Natural killer cell (primary cell): ENCODE data around the gene NR2F6. TPM values are rescaled to one million over a fixed set of nuclear protein-coding genes. Genes with fewer than 3 reads are reported as not detected.

Source experiments
- ATAC-seq, 3 donors: fragments of 150-1000 bp in 2 of 3; fragments of 200-7000 bp in 1 of 3; cut with Tn5 transposase; 1 replicate in 1 of 3; 2 replicates in 2 of 3; pipeline ENCODE4 v1.10.0; 2021; ENCODE audit warnings: mild to moderate bottlenecking in 2 of 3, moderate library complexity in 2 of 3
- DNase-seq, 2 donors: peaks; one replicate each; pipeline versions ENCODE4 v3.0.0 to v3.0.0-alpha.2; 2013 to 2021; ENCODE audit warnings: mixed read lengths in 1 of 2
- H3K27ac ChIP-seq: one replicate; pipeline ENCODE4 v1.5.1; 2013; ENCODE audit warnings: mild to moderate bottlenecking, low read length
- H3K27me3 ChIP-seq: one replicate; pipeline ENCODE4 v1.6.1; 2013; ENCODE audit warnings: low read length; ENCODE audit not compliant: control insufficient read depth, insufficient read depth
- H3K36me3 ChIP-seq: one replicate; pipeline ENCODE4 v1.6.1; 2013; ENCODE audit warnings: low read length; ENCODE audit not compliant: control insufficient read depth, insufficient read depth
- H3K4me1 ChIP-seq: one replicate; pipeline ENCODE4 v1.6.1; 2013; ENCODE audit warnings: low read length; ENCODE audit not compliant: control insufficient read depth, insufficient read depth
- H3K4me3 ChIP-seq: one replicate; pipeline ENCODE4 v1.5.1; 2013; ENCODE audit warnings: low read length
- H3K9me3 ChIP-seq: one replicate; pipeline ENCODE4 v1.6.1; 2013; ENCODE audit warnings: low read length; ENCODE audit not compliant: control insufficient read depth, insufficient read depth
- H3K27ac Mint-ChIP-seq, 2 donors: one replicate each; pipeline ENCODE4 v1.8.0; 2022; ENCODE audit warnings: mild to moderate bottlenecking in 2 of 2, mixed read lengths in 2 of 2, moderate library complexity in 1 of 2
- H3K27me3 Mint-ChIP-seq, 2 donors: one replicate each; pipeline ENCODE4 v1.8.0; 2022; ENCODE audit warnings: low read depth in 2 of 2, mixed read lengths in 2 of 2
- H3K36me3 Mint-ChIP-seq: one replicate; pipeline ENCODE4 v1.8.0; 2022; ENCODE audit warnings: mixed read lengths
- H3K4me1 Mint-ChIP-seq, 2 donors: one replicate each; pipeline ENCODE4 v1.8.0; 2022; ENCODE audit warnings: mixed read lengths in 2 of 2
- H3K4me3 Mint-ChIP-seq: one replicate; pipeline ENCODE4 v1.8.0; 2022; ENCODE audit warnings: mild to moderate bottlenecking, moderate library complexity, mixed read lengths
- H3K9me3 Mint-ChIP-seq, 2 donors: one replicate each; pipeline ENCODE4 v1.8.0; 2022; ENCODE audit warnings: mixed read lengths in 2 of 2
- CTCF ChIP-seq: fragments of 200-600 bp; IDR thresholded peaks from one replicate; pipeline ENCODE4 v1.8.0; 2022; ENCODE audit warnings: antibody characterized with exemption
- WGBS: methylation state at CpG from one replicate; pipeline ENCODE4 v1.1.7; 2013; ENCODE audit warnings: missing lambda C conversion rate; ENCODE audit not compliant: insufficient coverage; 5-methylcytosine and 5-hydroxymethylcytosine counted together
- intact Hi-C: fragments of 100-400 bp; cut with micrococcal nuclease; formaldehyde crosslinking; loops from one replicate; pipeline ENCODE4 v1.14.2; 2022
- total RNA-seq, 4 donors: library from RNA; stranded (reverse); fragments of 120-200 nt in 1 of 4; gene quantifications; one replicate each; pipeline versions ENCODE4 v1.2.3 to v1.2.4, GENCODE V29; 2013 to 2022

The NR2F6 gene
- total RNA-seq, 3 donors from 2014 or later (not counting 1 experiment from before 2014, with no cell fraction given), result 1.3 to 4.2 (median 1.8) TPM

- H3K9me3 ChIP-seq, result no peaks in the 10 kb centered on the region
- Mint-ChIP-seq H3K9me3 (no peaks in the 10 kb centered on the region), H3K4me3 (no peak overlapping the region), H3K27ac (no peak overlapping the region), H3K4me1 (peaks cover 0 to 19% of the 10 kb centered on the region in 2 donors), H3K36me3 (no peaks in the 10 kb centered on the region), H3K27me3 (no peaks in the 10 kb centered on the region)
- intact Hi-C loops, result no loop called here
- TF ChIP-seq CTCF, result no peak
- DNase-seq (no peak), ATAC-seq (no peak)
- WGBS, result 89% methylated on average over 24 of the region's 24 CpGs
- no peaks in the 10 kb centered on the region for H3K27me3 ChIP-seq
- no peak overlapping the region for H3K4me3 ChIP-seq
- peaks cover 13% of the 10 kb centered on the region for H3K4me1 ChIP-seq
- H3K27ac ChIP-seq, result no peak overlapping the region
- no peaks in the 10 kb centered on the region for H3K36me3 ChIP-seq
Observed at GRCh38 chr19:17240062-17240752, 5.5 kb downstream of the NR2F6 start.

- H3K27ac Mint-ChIP-seq, result no peak overlapping the region
- 97% methylated on average over 13 of the region's 13 CpGs for WGBS
- H3K36me3 Mint-ChIP-seq, result no peaks in the 10 kb centered on the region
- TF ChIP-seq CTCF, result no peak
- Histone ChIP-seq H3K4me1 (peaks cover 16% of the 10 kb centered on the region), H3K36me3 (no peaks in the 10 kb centered on the region), H3K27me3 (no peaks in the 10 kb centered on the region), H3K27ac (no peak overlapping the region), H3K4me3 (no peak overlapping the region), H3K9me3 (no peaks in the 10 kb centered on the region)
- DNase-seq (no peak), ATAC-seq (no peak)
- H3K4me3 Mint-ChIP-seq, result peak overlapping the region; percentile 64
- intact Hi-C loops, result no loop called here
- no peaks in the 10 kb centered on the region for H3K27me3 Mint-ChIP-seq
- no peaks in the 10 kb centered on the region for H3K9me3 Mint-ChIP-seq
- H3K4me1 Mint-ChIP-seq, result peaks cover 0 to 27% of the 10 kb centered on the region in 2 donors
Observed at GRCh38 chr19:17237747-17238706, 7.7 kb downstream of the NR2F6 start.

- H3K27me3 ChIP-seq, result no peaks in the 10 kb centered on the region
- peaks cover 16% of the 10 kb centered on the region for H3K4me1 ChIP-seq
- Mint-ChIP-seq H3K4me1 (peaks cover 0 to 23% of the 10 kb centered on the region in 2 donors), H3K4me3 (peak overlapping the region; percentile 64), H3K36me3 (no peaks in the 10 kb centered on the region), H3K27me3 (no peaks in the 10 kb centered on the region), H3K27ac (no peak overlapping the region), H3K9me3 (no peaks in the 10 kb centered on the region)
- WGBS, result 90% methylated on average over 18 of the region's 18 CpGs
- H3K4me3 ChIP-seq, result no peak overlapping the region
- no peak overlapping the region for H3K27ac ChIP-seq
- DNase-seq (no peak), ATAC-seq (no peak)
- peaks cover 2% of the 10 kb centered on the region for H3K36me3 ChIP-seq
- no peak for TF ChIP-seq CTCF
- intact Hi-C loops, result no loop called here
- no peaks in the 10 kb centered on the region for H3K9me3 ChIP-seq
Observed at GRCh38 chr19:17236811-17237543, 8.7 kb downstream of the NR2F6 start.
